ENCODE results near the gene SLC39A5.

SLC39A5 gene

GRCh38 chr12:56212361-56212760, 17.5 kb upstream of the SLC39A5 start:
- no peak for DNase-seq (ENCODE audit: low read depth in 2 of 2, low spot score in 1 of 2)

GRCh38 chr12:56213878-56214277, 16.0 kb upstream of the SLC39A5 start:
- no peak for DNase-seq (ENCODE audit: low read depth in 2 of 2, low spot score in 1 of 2)

- DNase-seq (ENCODE audit: low read depth in 2 of 2, low spot score in 1 of 2) = no peak
These were observed 13.4 kb upstream of the SLC39A5 start for GRCh38 chr12:56216461-56216860.

- DNase-seq (ENCODE audit: low read depth in 2 of 2, low spot score in 1 of 2) = no peak
These were observed 10.0 kb upstream of the SLC39A5 start for GRCh38 chr12:56219840-56220239.

- no peak for DNase-seq (ENCODE audit: low read depth in 2 of 2, low spot score in 1 of 2)
These were observed 9.1 kb upstream of the SLC39A5 start for GRCh38 chr12:56220611-56221231.

- no peak for DNase-seq (ENCODE audit: low read depth in 2 of 2, low spot score in 1 of 2)
These were observed 8.6 kb upstream of the SLC39A5 start for GRCh38 chr12:56221232-56221756.

GRCh38 chr12:56221757-56222530, 7.9 kb upstream of the SLC39A5 start, which contains the start of gene RNF41:
Gene RNF41, minus strand, starts transcription at chr12:56221922. Its CDS starts 7,875 bp downstream, at chr12:56214047.
- peak; percentile 86 for DNase-seq (ENCODE audit: low read depth in 2 of 2, low spot score in 1 of 2)

GRCh38 chr12:56222531-56222895, 7.3 kb upstream of the SLC39A5 start:
- DNase-seq (ENCODE audit: low read depth in 2 of 2, low spot score in 1 of 2) = no peak

- DNase-seq (ENCODE audit: low read depth in 2 of 2, low spot score in 1 of 2) = no peak
These were observed 6.2 kb upstream of the SLC39A5 start for GRCh38 chr12:56223571-56224101.

GRCh38 chr12:56224102-56224701, 5.6 kb upstream of the SLC39A5 start, which contains the start of gene NABP2:
Gene NABP2, plus strand, starts transcription at chr12:56224342. Its CDS starts 515 bp downstream, at chr12:56224857.
- DNase-seq (ENCODE audit: low read depth in 2 of 2, low spot score in 1 of 2) = peak; percentile 67 to 83

- DNase-seq (ENCODE audit: low read depth in 2 of 2, low spot score in 1 of 2) = no peak
These were observed 4.9 kb upstream of the SLC39A5 start for GRCh38 chr12:56224954-56225353.

- DNase-seq (ENCODE audit: low read depth in 2 of 2, low spot score in 1 of 2) = no peak
These were observed 769 bp upstream of the SLC39A5 start for GRCh38 chr12:56229082-56229481.

GRCh38 chr12:56230432-56231183, 757 bp downstream of the SLC39A5 start:
- no peak for DNase-seq (ENCODE audit: low read depth in 2 of 2, low spot score in 1 of 2)

GRCh38 chr12:56231184-56231582, 1.3 kb downstream of the SLC39A5 start:
- no peak for DNase-seq (ENCODE audit: low read depth in 2 of 2, low spot score in 1 of 2)

GRCh38 chr12:56234746-56235436, 5.0 kb downstream of the SLC39A5 start:
- no peak for DNase-seq (ENCODE audit: low read depth in 2 of 2, low spot score in 1 of 2)

GRCh38 chr12:56236091-56236490, 6.2 kb downstream of the SLC39A5 start:
- no peak for DNase-seq (ENCODE audit: low read depth in 2 of 2, low spot score in 1 of 2)

GRCh38 chr12:56236985-56237384, 7.1 kb downstream of the SLC39A5 start:
- no peak for DNase-seq (ENCODE audit: low read depth in 2 of 2, low spot score in 1 of 2)

GRCh38 chr12:56237552-56237951, 7.7 kb downstream of the SLC39A5 start:
- no peak for DNase-seq (ENCODE audit: low read depth in 2 of 2, low spot score in 1 of 2)

GRCh38 chr12:56241424-56242303, 11.8 kb downstream of the SLC39A5 start:
- DNase-seq (ENCODE audit: low read depth in 2 of 2, low spot score in 1 of 2) = no peak

Data from stimulated activated CD8-positive, alpha-beta memory T cell treated with anti-CD3 and anti-CD28 coated beads, Interleukin-4, amount 100 ng/mL, for 1 hour (primary cell).